ENCODE results near the gene GPRIN2. TPM values are rescaled to one million over a fixed set of nuclear protein-coding genes. Genes with fewer than 3 reads are reported as not detected.

The GPRIN2 gene
- total RNA-seq, 1 experiment from 2014 or later: 3.1 TPM

DNA sequence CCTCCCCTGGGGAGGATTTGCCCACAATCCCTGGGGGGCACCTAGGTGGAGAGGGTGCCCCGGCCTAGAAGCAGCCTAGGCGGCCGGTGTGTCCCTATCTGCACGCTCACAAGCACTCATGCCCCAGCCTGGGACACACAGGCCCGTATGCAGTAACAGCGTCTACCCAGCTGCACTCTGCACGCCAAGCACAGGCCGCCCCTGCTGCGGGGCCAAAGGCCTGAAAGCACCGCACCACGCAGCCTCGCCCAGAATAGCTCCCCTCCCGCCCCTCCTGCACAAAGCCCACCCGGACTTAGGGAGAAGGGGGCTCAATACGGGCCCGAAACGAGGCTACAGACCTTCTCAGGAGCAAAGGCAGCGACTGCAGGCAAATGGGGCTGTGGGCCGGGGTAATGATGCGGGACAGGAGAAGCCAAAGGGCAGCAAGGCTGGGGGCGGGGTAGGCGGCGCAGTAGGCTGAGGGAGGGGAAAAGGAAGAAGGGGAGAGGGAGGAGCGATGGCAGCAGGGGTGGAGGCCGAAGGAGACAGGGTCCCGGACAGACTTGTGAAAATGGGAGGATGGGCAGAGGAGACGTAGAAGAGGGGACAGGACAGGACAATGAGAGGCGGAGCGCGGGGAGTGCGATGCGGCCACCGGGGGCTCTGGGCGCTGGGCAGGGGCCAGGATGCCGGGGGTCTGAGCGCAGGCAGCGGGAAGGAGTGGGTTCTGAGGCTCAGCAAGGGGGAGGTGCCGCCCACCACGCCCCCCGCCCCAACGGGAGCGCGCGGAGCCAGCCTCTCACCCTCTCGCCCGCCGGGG is 544 bp downstream of the GPRIN2 start:
- Histone ChIP-seq H3K79me2 (ENCODE audit: low read length) (no peaks in the 10 kb centered on the region), H3F3A (ENCODE audit: low read length, unreplicated experiment) (no peaks in the 10 kb centered on the region), H3K27ac (ENCODE audit: low read length) (no peak overlapping the region), H3K4me2 (ENCODE audit: low read length) (peak overlapping the region; percentile 77), H4K20me1 (ENCODE audit: low read length) (no peaks in the 10 kb centered on the region), H3K4me1 (ENCODE audit: insufficient read depth, low read length) (no peaks in the 10 kb centered on the region; the same call in 1 of the 2 replicates), H3K9me3 (ENCODE audit: low read length) (no peaks in the 10 kb centered on the region), H3K4me3 (ENCODE audit: low read length) (peak overlapping the region; percentile 68), H3K36me3 (ENCODE audit: low read depth, low read length) (no peaks in the 10 kb centered on the region), H2AFZ (ENCODE audit: low read length) (peak overlapping the region; percentile 81), H3K9me2 (replicated peaks; ENCODE audit: low read length) (no peaks in the 10 kb centered on the region), H3K27me3 (ENCODE audit: low read length) (no peaks in the 10 kb centered on the region), H3K9ac (ENCODE audit: low read length) (peak overlapping the region; percentile 12; the same call in 1 of the 2 replicates)
- no peak for DNase-seq
- intact Hi-C loops (cut with micrococcal nuclease): no loop called here
- ATAC-seq: 0 out of 2 replicates have a peak, but pooled peaks have one; percentile 14
- no TSS peak for BruUV-seq (replicated peaks)
- TF ChIP-seq, protein P1, sequence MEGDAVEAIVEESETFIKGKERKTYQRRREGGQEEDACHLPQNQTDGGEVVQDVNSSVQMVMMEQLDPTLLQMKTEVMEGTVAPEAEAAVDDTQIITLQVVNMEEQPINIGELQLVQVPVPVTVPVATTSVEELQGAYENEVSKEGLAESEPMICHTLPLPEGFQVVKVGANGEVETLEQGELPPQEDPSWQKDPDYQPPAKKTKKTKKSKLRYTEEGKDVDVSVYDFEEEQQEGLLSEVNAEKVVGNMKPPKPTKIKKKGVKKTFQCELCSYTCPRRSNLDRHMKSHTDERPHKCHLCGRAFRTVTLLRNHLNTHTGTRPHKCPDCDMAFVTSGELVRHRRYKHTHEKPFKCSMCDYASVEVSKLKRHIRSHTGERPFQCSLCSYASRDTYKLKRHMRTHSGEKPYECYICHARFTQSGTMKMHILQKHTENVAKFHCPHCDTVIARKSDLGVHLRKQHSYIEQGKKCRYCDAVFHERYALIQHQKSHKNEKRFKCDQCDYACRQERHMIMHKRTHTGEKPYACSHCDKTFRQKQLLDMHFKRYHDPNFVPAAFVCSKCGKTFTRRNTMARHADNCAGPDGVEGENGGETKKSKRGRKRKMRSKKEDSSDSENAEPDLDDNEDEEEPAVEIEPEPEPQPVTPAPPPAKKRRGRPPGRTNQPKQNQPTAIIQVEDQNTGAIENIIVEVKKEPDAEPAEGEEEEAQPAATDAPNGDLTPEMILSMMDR (conservative IDR thresholded peaks at IDR 0.05; ENCODE audit: low read depth, low read length): no peak
- TF ChIP-seq EZH2 (IDR thresholded peaks at IDR 0.05; ENCODE audit: low read length, unreplicated experiment) (no peak), EZH2phosphoT487 (IDR thresholded peaks at IDR 0.05; ENCODE audit: borderline replicate concordance, low read length) (no peak)
- POLR2A ChIA-PET (ENCODE audit: unreplicated experiment): no interaction called here
- CTCF ChIA-PET: no interaction called here

DNA sequence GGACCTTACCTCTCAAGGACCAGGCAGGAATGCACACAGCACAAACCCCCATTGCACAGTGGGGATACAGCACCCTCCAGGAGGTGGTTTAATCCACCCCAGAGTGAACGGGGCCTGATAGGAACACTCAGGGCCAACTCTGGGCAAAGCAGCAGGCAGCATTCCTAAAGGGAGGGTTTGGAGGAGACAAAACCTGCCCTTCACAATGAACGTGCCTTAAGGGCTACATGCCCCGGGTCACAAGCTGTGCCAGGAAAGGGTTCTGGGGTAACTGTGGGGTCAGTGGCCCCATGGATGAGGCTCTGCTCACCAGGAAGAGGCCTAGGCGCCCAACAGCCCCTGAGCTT is 1.1 kb downstream of the GPRIN2 start:
- Histone ChIP-seq H3K9ac (ENCODE audit: low read length) (no peak overlapping the region), H4K20me1 (ENCODE audit: low read length) (no peaks in the 10 kb centered on the region), H3K79me2 (ENCODE audit: low read length) (no peaks in the 10 kb centered on the region), H3K36me3 (ENCODE audit: low read depth, low read length) (no peaks in the 10 kb centered on the region), H2AFZ (ENCODE audit: low read length) (no peak overlapping the region), H3K4me1 (ENCODE audit: insufficient read depth, low read length) (no peaks in the 10 kb centered on the region; the same call in 1 of the 2 replicates), H3K27ac (ENCODE audit: low read length) (no peak overlapping the region), H3K4me2 (ENCODE audit: low read length) (no peak overlapping the region), H3F3A (ENCODE audit: low read length, unreplicated experiment) (no peaks in the 10 kb centered on the region), H3K9me3 (ENCODE audit: low read length) (no peaks in the 10 kb centered on the region), H3K27me3 (ENCODE audit: low read length) (no peaks in the 10 kb centered on the region), H3K9me2 (replicated peaks; ENCODE audit: low read length) (no peaks in the 10 kb centered on the region), H3K4me3 (ENCODE audit: low read length) (no peak overlapping the region)
- intact Hi-C loops (cut with micrococcal nuclease): no loop called here
- no TSS peak for BruUV-seq (replicated peaks)
- ATAC-seq (no peak), DNase-seq (no peak)
- TF ChIP-seq EZH2phosphoT487 (IDR thresholded peaks at IDR 0.05; ENCODE audit: borderline replicate concordance, low read length) (no peak), EZH2 (IDR thresholded peaks at IDR 0.05; ENCODE audit: low read length, unreplicated experiment) (no peak)
- TF ChIP-seq, protein P1 (conservative IDR thresholded peaks at IDR 0.05; ENCODE audit: low read depth, low read length): no peak
- CTCF ChIA-PET: no interaction called here
- POLR2A ChIA-PET (ENCODE audit: unreplicated experiment): no interaction called here

DNA sequence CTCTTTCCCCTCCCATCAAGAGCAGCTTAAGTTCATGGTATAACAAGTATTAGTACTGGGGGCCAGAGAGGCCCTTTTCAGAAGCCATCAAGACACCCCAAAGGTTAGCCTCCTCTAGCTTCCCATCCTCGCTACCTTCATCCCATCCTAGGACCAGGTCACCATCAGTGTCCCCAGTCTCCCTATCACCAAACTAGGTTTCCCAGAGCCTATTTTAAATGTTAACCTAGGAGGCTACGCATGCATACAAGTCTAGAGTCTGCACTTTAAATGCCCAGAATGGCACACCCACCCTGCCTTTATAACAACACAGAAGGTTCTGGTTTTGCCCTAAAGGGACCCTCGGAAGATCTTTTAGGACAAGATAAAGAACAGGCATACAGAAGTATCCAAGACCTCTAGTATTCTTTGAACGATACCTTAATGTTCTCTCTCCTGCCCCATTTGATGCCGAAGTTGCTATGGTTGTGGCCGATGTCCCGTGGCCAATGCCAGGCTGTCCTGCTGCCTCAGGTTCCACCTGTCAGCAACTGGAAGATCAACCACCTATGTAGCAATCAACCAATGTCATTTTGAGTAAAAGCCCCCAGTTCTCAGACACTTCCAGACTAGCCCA is 2.2 kb downstream of the GPRIN2 start:
- no peak for DNase-seq
- ChIA-PET CTCF (no interaction called here), POLR2A (ENCODE audit: unreplicated experiment) (no interaction called here)
- no peak for TF ChIP-seq EZH2 (IDR thresholded peaks at IDR 0.05; ENCODE audit: low read length, unreplicated experiment)
- no peak for TF ChIP-seq EZH2phosphoT487 (IDR thresholded peaks at IDR 0.05; ENCODE audit: borderline replicate concordance, low read length)
- no TSS peak for BruUV-seq (replicated peaks)
- H3K4me1 ChIP-seq (ENCODE audit: insufficient read depth, low read length): no peaks in the 10 kb centered on the region; the same call in 1 of the 2 replicates
- no peak overlapping the region for H2AFZ ChIP-seq (ENCODE audit: low read length)
- H3F3A ChIP-seq (ENCODE audit: low read length, unreplicated experiment): no peaks in the 10 kb centered on the region
- no peaks in the 10 kb centered on the region for H3K9me2 ChIP-seq (replicated peaks; ENCODE audit: low read length)
- H3K27ac ChIP-seq (ENCODE audit: low read length): no peak overlapping the region
- H3K79me2 ChIP-seq (ENCODE audit: low read length): no peaks in the 10 kb centered on the region
- intact Hi-C loops (cut with micrococcal nuclease): no loop called here
- H3K9ac ChIP-seq (ENCODE audit: low read length): no peak overlapping the region
- no peaks in the 10 kb centered on the region for H3K9me3 ChIP-seq (ENCODE audit: low read length)
- H3K4me3 ChIP-seq (ENCODE audit: low read length): no peak overlapping the region
- no peak for ATAC-seq
- no peak overlapping the region for H3K4me2 ChIP-seq (ENCODE audit: low read length)
- no peaks in the 10 kb centered on the region for H3K27me3 ChIP-seq (ENCODE audit: low read length)
- H3K36me3 ChIP-seq (ENCODE audit: low read depth, low read length): no peaks in the 10 kb centered on the region
- H4K20me1 ChIP-seq (ENCODE audit: low read length): no peaks in the 10 kb centered on the region

Data from PC-3 (cell line).